ENCODE measurements around the gene NUP54. TPM values are rescaled to one million over a fixed set of nuclear protein-coding genes. Genes with fewer than 3 reads are reported as not detected.

Gene NUP54
- total and polyA plus RNA-seq, 2 of the 8 experiments (the other 6 are each of a cell fraction or from before 2014, with no cell fraction given), result 51.4 to 103 TPM

- H3K27me3 ChIP-seq (replicated peaks in 1 of 4; ENCODE audit: control insufficient read depth in 3 of 4, extremely low read depth in 1 of 4, insufficient read depth in 3 of 4, low read length in 3 of 4), result no peaks in the 10 kb centered on the region
- H3K18ac ChIP-seq (ENCODE audit: extremely low read depth, low read length), result no peak overlapping the region
- FAIRE-seq, result no peak
- no peak overlapping the region for H2AFZ ChIP-seq (ENCODE audit: low read length)
- H2BK12ac ChIP-seq (ENCODE audit: low read depth, low read length), result no peak overlapping the region
- H2BK5ac ChIP-seq (ENCODE audit: low read depth, low read length), result no peak overlapping the region
- no peak overlapping the region for H3K56ac ChIP-seq (replicated peaks; ENCODE audit: insufficient read length, low read depth, low read length)
- H3K4ac ChIP-seq (replicated peaks; ENCODE audit: insufficient read length, low read depth, low read length), result no peak overlapping the region
- no peak overlapping the region for H3K9ac ChIP-seq (replicated peaks in 1 of 4; ENCODE audit: extremely low read depth in 1 of 4, low read depth in 3 of 4, low read length in 3 of 4)
- no peaks in the 10 kb centered on the region for H3K79me2 ChIP-seq (ENCODE audit: control insufficient read depth in 1 of 2, insufficient read depth in 2 of 2, low read length in 2 of 2)
- H2BK120ac ChIP-seq (replicated peaks; ENCODE audit: low read depth, low read length), result no peak overlapping the region
- no peak for DNase-seq (ENCODE audit: low read depth in 1 of 2, low spot score in 2 of 2)
- H2BK20ac ChIP-seq (ENCODE audit: low read length), result no peak overlapping the region
- H4K91ac ChIP-seq (replicated peaks; ENCODE audit: insufficient read length, low read length), result no peak overlapping the region
- POLR2A ChIA-PET (ENCODE audit: partially characterized antibody), result no interaction called here
- no peak overlapping the region for H3K27ac ChIP-seq (ENCODE audit: low read depth, low read length)
- no peaks in the 10 kb centered on the region for H3K79me1 ChIP-seq (ENCODE audit: low read depth, low read length)
- H4K5ac ChIP-seq (ENCODE audit: insufficient read length, low read depth, low read length), result no peak overlapping the region
- no peaks in the 10 kb centered on the region for H4K20me1 ChIP-seq (replicated peaks in 1 of 2; ENCODE audit: control insufficient read depth in 1 of 2, insufficient read depth in 2 of 2, low read length in 2 of 2)
- H3K14ac ChIP-seq (ENCODE audit: insufficient read length), result no peak overlapping the region
- no peaks in the 10 kb centered on the region for H3K9me3 ChIP-seq (ENCODE audit: insufficient read depth in 2 of 2, low read depth in 1 of 2, low read length in 1 of 2)
- H3K4me2 ChIP-seq (ENCODE audit: insufficient read depth in 1 of 2, low read depth in 2 of 2, low read length in 2 of 2), result no peak overlapping the region
- H4K8ac ChIP-seq (ENCODE audit: extremely low read depth, insufficient read depth, low read length), result no peak overlapping the region
- CTCF ChIA-PET (ENCODE audit: partially characterized antibody), result interaction anchor here (0.9 to 9.0 kb wide), 6 partner anchors 12 to 203 kb away, joined by 3 to 153 read pairs (median 10); no protein-coding TSS in a partner anchor
- no peak overlapping the region for H3K4me3 ChIP-seq (ENCODE audit: extremely low read depth in 1 of 4, insufficient read depth in 2 of 4, low read depth in 3 of 4, low read length in 4 of 4)
- no peak overlapping the region for H3K23ac ChIP-seq (ENCODE audit: insufficient read length)
- peaks cover 0 to 8% (median 3%) of the 10 kb centered on the region in 4 experiments; a peak in 2 of 8 replicates for H3K36me3 ChIP-seq (ENCODE audit: control insufficient read depth in 2 of 4, insufficient read depth in 4 of 4, low read length in 3 of 4)
- H3K4me1 ChIP-seq (replicated peaks in 1 of 4; ENCODE audit: control insufficient read depth in 3 of 4, insufficient read depth in 4 of 4, low read length in 3 of 4), result no peaks in the 10 kb centered on the region
- H2AK5ac ChIP-seq (ENCODE audit: low read depth, low read length), result no peak overlapping the region
- H2BK15ac ChIP-seq (ENCODE audit: low read length), result no peak overlapping the region
- no peaks in the 10 kb centered on the region for H3K23me2 ChIP-seq (ENCODE audit: low read depth, low read length)
- TF ChIP-seq KDM1A (IDR thresholded peaks at IDR 0.05; ENCODE audit: borderline replicate concordance, low read length) (no peak), CHD1 (IDR thresholded peaks at IDR 0.05; ENCODE audit: low read depth, low read length) (no peak), ZNF274 (IDR thresholded peaks at IDR 0.05; ENCODE audit: borderline replicate concordance, extremely low read depth, low read length) (no peak), HDAC6 (IDR thresholded peaks at IDR 0.05; ENCODE audit: low read depth, low read length) (no peak), EZH2 (IDR thresholded peaks at IDR 0.05; ENCODE audit: low read depth, low read length, severe bottlenecking) (no peak), HDAC2 (IDR thresholded peaks at IDR 0.05; ENCODE audit: borderline replicate concordance in 1 of 2, low read depth in 2 of 2, low read length in 2 of 2) (no peak), E2F6 (IDR thresholded peaks at IDR 0.05) (no peak), ATF3 (IDR thresholded peaks at IDR 0.05; ENCODE audit: insufficient read depth, low read depth, low read length) (no peak), TAF7 (optimal IDR thresholded peaks at IDR 0.05; ENCODE audit: borderline replicate concordance, low read depth, low read length) (no peak), FOSL1 (IDR thresholded peaks at IDR 0.05; ENCODE audit: insufficient read depth, low read depth, low read length) (no peak), SIX5 (IDR thresholded peaks at IDR 0.05; ENCODE audit: low read depth, low read length) (no peak), USF2 (IDR thresholded peaks at IDR 0.05; ENCODE audit: low read length) (no peak)
Observed at GRCh38 chr4:76177709-76178108, 29.5 kb upstream of the NUP54 start.

All from H1 (cell line).